Panc1 (cell line): ENCODE measurements around the gene ZNF239. TPM values are rescaled to one million over a fixed set of nuclear protein-coding genes. Genes with fewer than 3 reads are reported as not detected.

Source experiments
- ATAC-seq: fragments of 200-7000 bp; cut with Tn5 transposase; 2 replicates; pipeline ENCODE4 v1.9.1; 2020; ENCODE audit warnings: mild to moderate bottlenecking, moderate library complexity
- BruUV-seq: library from RNA; stranded (reverse); fragments of 400-500 nt; replicated peaks from 2 replicates; lab custom pipeline; 2021; lab: Mats Ljungman, UMichigan
- CTCF ChIA-PET: fragments of 300-600 bp; sonication (Branson Sonifier 250); formaldehyde crosslinking; loops from one replicate; lab custom pipeline; 2022; ENCODE audit warnings: antibody characterized with exemption; lab: Charles Lee
- POLR2A ChIA-PET: fragments of 300-600 bp; sonication (Branson Sonifier 250); formaldehyde crosslinking; loops from one replicate; lab custom pipeline; 2022; ENCODE audit warnings: antibody characterized with exemption; lab: Charles Lee
- DNase-seq: peaks from one replicate; pipeline ENCODE4 v3.0.0-alpha.2; 2010; ENCODE audit warnings: low read depth, low spot score
- H3K27ac ChIP-seq: 2 replicates; pipeline ENCODE4 v1.5.1; 2011; ENCODE audit warnings: mild to moderate bottlenecking, low read length, inconsistent platforms
- H3K27me3 ChIP-seq: fragments of 200-500 bp; sonication (Bioruptor generic); 2 replicates; pipeline ENCODE4 v1.6.0; 2014; ENCODE audit warnings: low read length, inconsistent platforms; ENCODE audit not compliant: control insufficient read depth, insufficient read depth
- H3K36me3 ChIP-seq: fragments of 200-500 bp; sonication (Bioruptor generic); 2 replicates; pipeline ENCODE4 v1.5.1; 2014; ENCODE audit warnings: inconsistent platforms, mild to moderate bottlenecking, low read length, moderate library complexity; ENCODE audit not compliant: control insufficient read depth, insufficient read depth
- H3K4me1 ChIP-seq: 2 replicates; pipeline ENCODE4 v1.5.1; 2011; ENCODE audit warnings: inconsistent platforms, mild to moderate bottlenecking, low read length, moderate library complexity; ENCODE audit not compliant: control insufficient read depth, insufficient read depth
- H3K4me3 ChIP-seq, 2 experiments: 2 replicates each; pipeline ENCODE4 v1.5.1; 2011 to 2012; ENCODE audit warnings: low read depth in 2 of 2, low read length in 2 of 2, mild to moderate bottlenecking in 2 of 2, inconsistent platforms in 1 of 2, moderate library complexity in 1 of 2
- H3K9me3 ChIP-seq: fragments of 200-500 bp; sonication (Bioruptor generic); 2 replicates; pipeline ENCODE4 v1.5.1; 2014; ENCODE audit warnings: low read depth, mild to moderate bottlenecking, inconsistent platforms, low read length, moderate library complexity; ENCODE audit not compliant: control insufficient read depth, insufficient read depth
- CTCF ChIP-seq: fragments of 450-650 bp; IDR thresholded peaks from 2 replicates; pipeline ENCODE4 v1.5.1; 2017; ENCODE audit warnings: mild to moderate bottlenecking
- POLR2AphosphoS5 ChIP-seq: IDR thresholded peaks from 2 replicates; pipeline ENCODE4 v1.6.1; 2012; ENCODE audit warnings: mild to moderate bottlenecking, low read depth, low read length, moderate library complexity
- SIN3A ChIP-seq: IDR thresholded peaks from 2 replicates; pipeline ENCODE4 v1.6.1; 2012; ENCODE audit warnings: low read depth, mild to moderate bottlenecking, low read length, moderate library complexity, borderline replicate concordance; ENCODE audit not compliant: insufficient read depth
- TCF7L2 ChIP-seq: IDR thresholded peaks from 2 replicates; pipeline ENCODE4 v1.6.1; 2011; ENCODE audit warnings: mild to moderate bottlenecking, low read depth, low read length, inconsistent platforms
- in situ Hi-C: cut with HindIII; loops from 2 replicates; pipeline ENCODE4 v1.10.0; 2016; ENCODE audit warnings: low sequenced_read_pairs, low pct_unique_long_range_greater_than_20kb
- intact Hi-C: fragments of 100-400 bp; cut with micrococcal nuclease; formaldehyde crosslinking; loops from one replicate; pipeline ENCODE4 v1.10.0; 2022; ENCODE audit not compliant: unreplicated experiment
- total RNA-seq: library from RNA; stranded (reverse); gene quantifications from one replicate; pipeline ENCODE4 v1.2.1, GENCODE V29; 2021; ENCODE audit not compliant: unreplicated experiment
- TF ChIP-seq, protein P1 (sequence below), 2 experiments: IDR thresholded peaks; 2 replicates each; pipeline ENCODE4 v1.6.1; 2011 to 2012; ENCODE audit warnings: low read depth in 2 of 2, control low read depth in 1 of 2, low read length in 1 of 2, mild to moderate bottlenecking in 1 of 2, moderate library complexity in 1 of 2; ENCODE audit not compliant: insufficient read depth in 1 of 2

Gene ZNF239
- total RNA-seq, 1 experiment from 2014 or later: 18.5 TPM

DNA sequence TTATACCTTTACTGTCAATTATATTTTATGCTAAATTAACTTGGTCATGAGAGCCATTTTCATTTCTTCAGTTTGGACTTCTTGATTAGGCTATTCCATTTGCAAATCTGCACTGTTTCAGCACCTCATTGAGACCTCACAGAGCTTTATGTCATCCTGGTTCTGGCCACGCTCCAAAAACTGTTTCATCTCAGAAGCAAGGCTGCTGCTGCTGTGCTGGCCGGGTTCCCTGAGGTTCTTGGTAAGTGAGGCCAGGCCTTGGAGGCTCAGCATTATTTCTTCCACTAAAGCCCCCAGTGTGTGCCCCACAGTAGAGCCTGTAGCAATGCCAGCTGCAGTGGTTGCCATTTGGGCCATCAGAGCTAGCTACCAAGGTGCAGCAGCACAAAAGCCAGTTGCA lies 24.0 kb upstream of the ZNF239 start:
- in situ Hi-C loops: no loop called here

GRCh38 chr10:43596546-43596945 lies 22.1 kb upstream of the ZNF239 start:
- H3K36me3 ChIP-seq: no peaks in the 10 kb centered on the region
- intact Hi-C loops: no loop called here
- TF ChIP-seq CTCF (no peak), SIN3A (no peak), TCF7L2 (no peak), POLR2AphosphoS5 (no peak)
- TF ChIP-seq, protein P1, sequence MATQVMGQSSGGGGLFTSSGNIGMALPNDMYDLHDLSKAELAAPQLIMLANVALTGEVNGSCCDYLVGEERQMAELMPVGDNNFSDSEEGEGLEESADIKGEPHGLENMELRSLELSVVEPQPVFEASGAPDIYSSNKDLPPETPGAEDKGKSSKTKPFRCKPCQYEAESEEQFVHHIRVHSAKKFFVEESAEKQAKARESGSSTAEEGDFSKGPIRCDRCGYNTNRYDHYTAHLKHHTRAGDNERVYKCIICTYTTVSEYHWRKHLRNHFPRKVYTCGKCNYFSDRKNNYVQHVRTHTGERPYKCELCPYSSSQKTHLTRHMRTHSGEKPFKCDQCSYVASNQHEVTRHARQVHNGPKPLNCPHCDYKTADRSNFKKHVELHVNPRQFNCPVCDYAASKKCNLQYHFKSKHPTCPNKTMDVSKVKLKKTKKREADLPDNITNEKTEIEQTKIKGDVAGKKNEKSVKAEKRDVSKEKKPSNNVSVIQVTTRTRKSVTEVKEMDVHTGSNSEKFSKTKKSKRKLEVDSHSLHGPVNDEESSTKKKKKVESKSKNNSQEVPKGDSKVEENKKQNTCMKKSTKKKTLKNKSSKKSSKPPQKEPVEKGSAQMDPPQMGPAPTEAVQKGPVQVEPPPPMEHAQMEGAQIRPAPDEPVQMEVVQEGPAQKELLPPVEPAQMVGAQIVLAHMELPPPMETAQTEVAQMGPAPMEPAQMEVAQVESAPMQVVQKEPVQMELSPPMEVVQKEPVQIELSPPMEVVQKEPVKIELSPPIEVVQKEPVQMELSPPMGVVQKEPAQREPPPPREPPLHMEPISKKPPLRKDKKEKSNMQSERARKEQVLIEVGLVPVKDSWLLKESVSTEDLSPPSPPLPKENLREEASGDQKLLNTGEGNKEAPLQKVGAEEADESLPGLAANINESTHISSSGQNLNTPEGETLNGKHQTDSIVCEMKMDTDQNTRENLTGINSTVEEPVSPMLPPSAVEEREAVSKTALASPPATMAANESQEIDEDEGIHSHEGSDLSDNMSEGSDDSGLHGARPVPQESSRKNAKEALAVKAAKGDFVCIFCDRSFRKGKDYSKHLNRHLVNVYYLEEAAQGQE (IDR thresholded peaks at IDR 0.05; ENCODE audit: insufficient read depth in 1 of 2, low read depth in 2 of 2, low read length in 1 of 2): no peak
- CTCF ChIA-PET: no interaction called here
- H3K9me3 ChIP-seq: peaks cover 11% of the 10 kb centered on the region; the same call in 1 of the 2 replicates
- BruUV-seq: no TSS peak
- H3K27me3 ChIP-seq: no peaks in the 10 kb centered on the region
- H3K4me1 ChIP-seq: peaks cover 14% of the 10 kb centered on the region; the same call in 1 of the 2 replicates
- in situ Hi-C loops: no loop called here
- POLR2A ChIA-PET: no interaction called here
- no peak overlapping the region for H3K4me3 ChIP-seq
- ATAC-seq: 0 out of 2 replicates have a peak, but pooled peaks have one; percentile 31
- DNase-seq: no peak
- H3K27ac ChIP-seq: no peak overlapping the region

More for the DNA sequence above, 24.0 kb upstream of the ZNF239 start:
- CTCF ChIA-PET: no interaction called here
- Histone ChIP-seq H3K36me3 (no peaks in the 10 kb centered on the region), H3K9me3 (no peaks in the 10 kb centered on the region), H3K4me3 (no peak overlapping the region), H3K27me3 (no peaks in the 10 kb centered on the region), H3K27ac (no peak overlapping the region), H3K4me1 (peaks cover 14% of the 10 kb centered on the region; the same call in 1 of the 2 replicates)
- no peak for DNase-seq
- no peak for ATAC-seq
- intact Hi-C loops: no loop called here
- BruUV-seq: no TSS peak
- TF ChIP-seq POLR2AphosphoS5: no peak
- no peak for TF ChIP-seq CTCF
- no peak for TF ChIP-seq SIN3A
- TF ChIP-seq, protein P1 (IDR thresholded peaks at IDR 0.05; ENCODE audit: insufficient read depth in 1 of 2, low read depth in 2 of 2, low read length in 1 of 2): no peak
- no peak for TF ChIP-seq TCF7L2
- POLR2A ChIA-PET: no interaction called here
